Measurements from ENCODE around the gene USP12. TPM values are rescaled to one million over a fixed set of nuclear protein-coding genes. Genes with fewer than 3 reads are reported as not detected.

USP12 gene
- polyA plus RNA-seq, 3 donors: 12.8 to 23.4 (median 14.5) TPM

DNA sequence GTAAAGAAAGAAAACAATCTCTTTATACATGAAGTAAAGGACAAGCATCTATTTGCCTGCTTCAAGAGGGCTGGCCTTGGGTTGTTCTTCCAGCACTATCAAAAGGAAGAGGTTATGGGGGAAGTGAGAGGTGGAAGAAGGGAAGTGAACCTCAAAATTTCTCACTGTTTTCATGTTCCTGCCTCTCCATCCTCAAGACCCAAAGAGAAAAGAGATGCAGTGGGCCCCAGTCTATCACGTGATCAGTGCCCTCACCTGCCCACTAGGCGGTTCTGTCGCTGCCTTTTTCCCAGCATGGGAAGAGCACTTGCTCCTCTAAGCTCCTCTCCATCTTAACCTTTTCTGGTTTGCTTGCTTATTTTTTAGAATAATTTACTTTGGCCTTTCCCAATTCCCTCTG, 6.2 kb upstream of the USP12 start:
- H3K27me3 ChIP-seq (ENCODE audit: control insufficient read depth in 2 of 2, insufficient read depth in 2 of 2, low read length in 2 of 2): no peaks in the 10 kb centered on the region
- H3K36me3 ChIP-seq (replicated peaks in 1 of 2; ENCODE audit: control insufficient read depth in 1 of 2, insufficient read depth in 2 of 2, low read length in 2 of 2): no peaks in the 10 kb centered on the region
- peaks cover 0 to 2% (median 0%) of the 10 kb centered on the region in 7 donors for H3K9me3 Mint-ChIP-seq
- peaks cover 42 to 45% of the 10 kb centered on the region in 2 donors for H3K4me1 ChIP-seq (ENCODE audit: control insufficient read depth in 1 of 2, insufficient read depth in 2 of 2, low read length in 2 of 2)
- H3K36me3 Mint-ChIP-seq: no peaks in the 10 kb centered on the region
- intact Hi-C loops (cut with micrococcal nuclease): loop anchor here in 1 of 2 donors (10.0 kb wide), 1 partner anchor 203 kb away; no protein-coding TSS in a partner anchor
- no peaks in the 10 kb centered on the region for H3K27me3 Mint-ChIP-seq (ENCODE audit: low read depth in 3 of 3)
- peak overlapping the region in 1 of 2 donors; percentile 3 for H3K27ac ChIP-seq (ENCODE audit: low read depth in 1 of 2, low read length in 2 of 2)
- TF ChIP-seq, protein P1, sequence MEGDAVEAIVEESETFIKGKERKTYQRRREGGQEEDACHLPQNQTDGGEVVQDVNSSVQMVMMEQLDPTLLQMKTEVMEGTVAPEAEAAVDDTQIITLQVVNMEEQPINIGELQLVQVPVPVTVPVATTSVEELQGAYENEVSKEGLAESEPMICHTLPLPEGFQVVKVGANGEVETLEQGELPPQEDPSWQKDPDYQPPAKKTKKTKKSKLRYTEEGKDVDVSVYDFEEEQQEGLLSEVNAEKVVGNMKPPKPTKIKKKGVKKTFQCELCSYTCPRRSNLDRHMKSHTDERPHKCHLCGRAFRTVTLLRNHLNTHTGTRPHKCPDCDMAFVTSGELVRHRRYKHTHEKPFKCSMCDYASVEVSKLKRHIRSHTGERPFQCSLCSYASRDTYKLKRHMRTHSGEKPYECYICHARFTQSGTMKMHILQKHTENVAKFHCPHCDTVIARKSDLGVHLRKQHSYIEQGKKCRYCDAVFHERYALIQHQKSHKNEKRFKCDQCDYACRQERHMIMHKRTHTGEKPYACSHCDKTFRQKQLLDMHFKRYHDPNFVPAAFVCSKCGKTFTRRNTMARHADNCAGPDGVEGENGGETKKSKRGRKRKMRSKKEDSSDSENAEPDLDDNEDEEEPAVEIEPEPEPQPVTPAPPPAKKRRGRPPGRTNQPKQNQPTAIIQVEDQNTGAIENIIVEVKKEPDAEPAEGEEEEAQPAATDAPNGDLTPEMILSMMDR (IDR thresholded peaks at IDR 0.05): no peak
- H3K9me3 ChIP-seq (replicated peaks in 1 of 2; ENCODE audit: control insufficient read depth in 1 of 2, insufficient read depth in 1 of 2, low read length in 2 of 2): no peaks in the 10 kb centered on the region
- peak in 1 of 3 donors; percentile 28 for DNase-seq
- no peak overlapping the region for H3K4me3 ChIP-seq (replicated peaks in 1 of 3; ENCODE audit: low read depth in 2 of 3, low read length in 3 of 3)
- H3K79me2 ChIP-seq (ENCODE audit: insufficient read depth, low read length): peaks cover 3% of the 10 kb centered on the region
- H2AFZ ChIP-seq (ENCODE audit: insufficient read depth, low read depth, low read length, poor library complexity, severe bottlenecking): no peak overlapping the region
- H4K20me1 ChIP-seq (ENCODE audit: insufficient read depth, low read length): no peaks in the 10 kb centered on the region
- peak overlapping the region in 2 of 7 donors; percentile 57 to 82 for H3K27ac Mint-ChIP-seq
- H3K4me3 Mint-ChIP-seq: no peak overlapping the region
- peaks cover 41% of the 10 kb centered on the region for H3K4me1 Mint-ChIP-seq
- H3K9ac ChIP-seq (ENCODE audit: insufficient read depth, low read length, poor library complexity, severe bottlenecking): no peak overlapping the region
- H3K4me2 ChIP-seq (replicated peaks; ENCODE audit: extremely low read depth, low read length, poor library complexity, severe bottlenecking): no peak overlapping the region
- WGBS (ENCODE audit: insufficient coverage): no CpG with 5 or more reads among the region's 3 CpGs

DNA sequence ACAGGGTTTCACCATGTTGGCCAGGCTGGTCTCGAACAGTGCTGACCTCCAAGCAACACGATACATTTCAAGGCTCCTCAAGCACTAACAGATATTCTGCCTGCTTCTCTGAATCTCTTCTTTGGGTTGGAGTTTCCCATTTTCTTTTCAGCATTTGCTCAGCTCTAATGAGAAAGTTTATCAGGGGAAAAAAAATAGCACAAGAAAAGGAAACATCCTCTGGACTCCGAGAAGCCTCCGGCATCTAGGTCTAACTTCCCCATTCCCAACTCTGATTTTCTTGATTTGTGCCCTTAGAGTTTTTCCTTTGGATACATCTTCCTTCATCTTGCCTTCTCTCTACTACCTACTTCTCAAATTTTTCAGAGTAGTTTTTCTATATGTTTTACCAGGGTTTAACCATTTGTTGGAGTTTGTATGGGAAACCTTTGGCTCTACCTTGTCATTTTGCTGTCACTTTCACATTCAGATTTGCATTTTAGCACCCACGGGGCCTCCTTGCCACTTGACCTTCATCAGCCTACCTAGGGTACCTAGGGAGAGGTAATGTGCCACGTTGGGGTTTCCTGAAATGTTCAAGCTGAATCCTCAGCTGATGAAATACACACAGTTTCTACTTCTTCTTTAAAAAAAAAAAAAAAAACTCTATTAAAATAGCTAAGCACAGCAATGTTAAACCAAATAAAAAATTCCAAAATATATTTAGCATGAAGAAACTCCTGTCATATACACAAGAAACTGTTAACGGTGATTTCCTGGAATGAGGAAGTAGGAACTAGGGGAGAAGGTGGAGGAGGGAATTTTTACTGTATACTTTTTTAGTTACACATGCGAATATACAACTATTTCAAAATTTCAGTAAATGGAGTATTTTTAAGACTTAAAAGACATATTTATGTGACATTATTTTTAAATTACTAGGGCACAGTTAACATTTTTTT, 5.1 kb upstream of the USP12 start:
- Histone ChIP-seq H3K27ac (ENCODE audit: low read depth in 1 of 2, low read length in 2 of 2) (peak overlapping the region in 1 of 2 donors; percentile 23), H3K4me1 (ENCODE audit: control insufficient read depth in 1 of 2, insufficient read depth in 2 of 2, low read length in 2 of 2) (peaks cover 45 to 49% of the 10 kb centered on the region in 2 donors), H2AFZ (ENCODE audit: insufficient read depth, low read depth, low read length, poor library complexity, severe bottlenecking) (peak overlapping the region; percentile 16), H3K4me3 (replicated peaks in 1 of 3; ENCODE audit: low read depth in 2 of 3, low read length in 3 of 3) (peak overlapping the region in 1 of 3 experiments; percentile 38), H3K36me3 (replicated peaks in 1 of 2; ENCODE audit: control insufficient read depth in 1 of 2, insufficient read depth in 2 of 2, low read length in 2 of 2) (no peaks in the 10 kb centered on the region), H3K4me2 (replicated peaks; ENCODE audit: extremely low read depth, low read length, poor library complexity, severe bottlenecking) (peak overlapping the region; percentile 32), H3K9me3 (replicated peaks in 1 of 2; ENCODE audit: control insufficient read depth in 1 of 2, insufficient read depth in 1 of 2, low read length in 2 of 2) (no peaks in the 10 kb centered on the region), H3K79me2 (ENCODE audit: insufficient read depth, low read length) (peaks cover 3% of the 10 kb centered on the region), H3K9ac (ENCODE audit: insufficient read depth, low read length, poor library complexity, severe bottlenecking) (no peak overlapping the region), H4K20me1 (ENCODE audit: insufficient read depth, low read length) (no peaks in the 10 kb centered on the region), H3K27me3 (ENCODE audit: control insufficient read depth in 2 of 2, insufficient read depth in 2 of 2, low read length in 2 of 2) (no peaks in the 10 kb centered on the region)
- Mint-ChIP-seq H3K27ac (peak overlapping the region; percentile 47 to 88 (median 63)), H3K4me3 (peak overlapping the region in 1 of 2 donors; percentile 71), H3K27me3 (ENCODE audit: low read depth in 3 of 3) (no peaks in the 10 kb centered on the region), H3K4me1 (peaks cover 45% of the 10 kb centered on the region), H3K36me3 (no peaks in the 10 kb centered on the region), H3K9me3 (no peaks in the 10 kb centered on the region)
- peak in 2 of 3 donors; percentile 32 to 66 for DNase-seq
- TF ChIP-seq, protein P1 (IDR thresholded peaks at IDR 0.05): no peak
- WGBS (ENCODE audit: insufficient coverage): no CpG with 5 or more reads among the region's 8 CpGs
- intact Hi-C loops (cut with micrococcal nuclease): loop anchor here in 1 of 2 donors (10.0 kb wide), 1 partner anchor 202 kb away; no protein-coding TSS in a partner anchor

All from CD14-positive monocyte (primary cell).